OCI-LY1 (cell line): ENCODE measurements around the gene HOXC10.

Experiments used
- EZH2 ChIP-seq: fragments of 200-600 bp; sonication (generic), shearing (Covaris generic); IDR thresholded peaks from 2 replicates; pipeline ENCODE4 v1.8.0; 2017; ENCODE audit warnings: borderline replicate concordance, mixed run types, mild to moderate bottlenecking, antibody characterized with exemption, low read length, moderate library complexity, mixed read lengths
- TF ChIP-seq, protein P1 (sequence below): fragments of 200-600 bp; sonication (generic), shearing (Covaris generic); IDR thresholded peaks from 2 replicates; pipeline ENCODE4 v1.5.1; 2017; ENCODE audit warnings: mild to moderate bottlenecking, antibody characterized with exemption, low read length, moderate library complexity, mixed read lengths

- TF ChIP-seq, protein P1, sequence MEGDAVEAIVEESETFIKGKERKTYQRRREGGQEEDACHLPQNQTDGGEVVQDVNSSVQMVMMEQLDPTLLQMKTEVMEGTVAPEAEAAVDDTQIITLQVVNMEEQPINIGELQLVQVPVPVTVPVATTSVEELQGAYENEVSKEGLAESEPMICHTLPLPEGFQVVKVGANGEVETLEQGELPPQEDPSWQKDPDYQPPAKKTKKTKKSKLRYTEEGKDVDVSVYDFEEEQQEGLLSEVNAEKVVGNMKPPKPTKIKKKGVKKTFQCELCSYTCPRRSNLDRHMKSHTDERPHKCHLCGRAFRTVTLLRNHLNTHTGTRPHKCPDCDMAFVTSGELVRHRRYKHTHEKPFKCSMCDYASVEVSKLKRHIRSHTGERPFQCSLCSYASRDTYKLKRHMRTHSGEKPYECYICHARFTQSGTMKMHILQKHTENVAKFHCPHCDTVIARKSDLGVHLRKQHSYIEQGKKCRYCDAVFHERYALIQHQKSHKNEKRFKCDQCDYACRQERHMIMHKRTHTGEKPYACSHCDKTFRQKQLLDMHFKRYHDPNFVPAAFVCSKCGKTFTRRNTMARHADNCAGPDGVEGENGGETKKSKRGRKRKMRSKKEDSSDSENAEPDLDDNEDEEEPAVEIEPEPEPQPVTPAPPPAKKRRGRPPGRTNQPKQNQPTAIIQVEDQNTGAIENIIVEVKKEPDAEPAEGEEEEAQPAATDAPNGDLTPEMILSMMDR = no peak
- no peak for TF ChIP-seq EZH2
Observed at GRCh38 chr12:53971129-53971528, 13.8 kb upstream of the HOXC10 start.
